Osteoblast (primary cell): ENCODE data around the gene BEGAIN. TPM values are rescaled to one million over a fixed set of nuclear protein-coding genes. Genes with fewer than 3 reads are reported as not detected.

Experiments used
- DNase-seq: peaks from one replicate; pipeline ENCODE4 v3.0.0; 2011; ENCODE audit warnings: low spot score, mixed read lengths; ENCODE audit not compliant: insufficient read length; ENCODE audit errors: missing footprints
- H2AFZ ChIP-seq: 2 replicates; pipeline ENCODE4 v1.6.0; 2011; ENCODE audit warnings: mild to moderate bottlenecking, low read length
- H3K27ac ChIP-seq: 2 replicates; pipeline ENCODE4 v1.5.1; 2011; ENCODE audit warnings: mild to moderate bottlenecking, low read depth, low read length, moderate library complexity
- H3K27me3 ChIP-seq: 2 replicates; pipeline ENCODE4 v1.6.0; 2012; ENCODE audit warnings: mild to moderate bottlenecking, control low read depth, inconsistent platforms, low read length, moderate library complexity; ENCODE audit not compliant: insufficient read depth
- H3K36me3 ChIP-seq: 2 replicates; pipeline ENCODE4 v1.5.1; 2011; ENCODE audit warnings: mild to moderate bottlenecking, low read length, control low read depth, moderate library complexity; ENCODE audit not compliant: insufficient read depth
- H3K4me1 ChIP-seq: 2 replicates; pipeline ENCODE4 v1.5.1; 2011; ENCODE audit warnings: mild to moderate bottlenecking, low read length, control low read depth, moderate library complexity; ENCODE audit not compliant: insufficient read depth
- H3K4me2 ChIP-seq: 2 replicates; pipeline ENCODE4 v1.6.0; 2011; ENCODE audit warnings: mild to moderate bottlenecking, low read length; ENCODE audit not compliant: insufficient read depth
- H3K4me3 ChIP-seq: fragments of 200-600 bp; sonication (generic); 3 replicates; pipeline ENCODE4 v1.5.1; 2012; ENCODE audit warnings: mild to moderate bottlenecking, low read length, inconsistent platforms; ENCODE audit not compliant: insufficient read depth
- H3K79me2 ChIP-seq: 2 replicates; pipeline ENCODE4 v1.6.0; 2012; ENCODE audit warnings: mild to moderate bottlenecking, low read length, control low read depth, inconsistent platforms; ENCODE audit not compliant: insufficient read depth
- H3K9me3 ChIP-seq: 2 replicates; pipeline ENCODE4 v1.5.1; 2011; ENCODE audit warnings: low read depth, low read length, control low read depth
- H4K20me1 ChIP-seq: 2 replicates; pipeline ENCODE4 v1.6.0; 2012; ENCODE audit warnings: mild to moderate bottlenecking, low read length, control low read depth; ENCODE audit not compliant: insufficient read depth
- total RNA-seq: library from RNA; depleted of rRNA; stranded (reverse); fragments of >200 nt; gene quantifications from 2 replicates; pipeline ENCODE4 v1.2.3, GENCODE V29; 2012
- TF ChIP-seq, protein P1 (sequence below): IDR thresholded peaks from 2 replicates; pipeline ENCODE4 v1.5.1; 2011; ENCODE audit warnings: mild to moderate bottlenecking, low read depth, low read length, moderate library complexity; ENCODE audit errors: extremely low read depth

The BEGAIN gene
- total RNA-seq, 1 donor: 1.1 TPM

DNA sequence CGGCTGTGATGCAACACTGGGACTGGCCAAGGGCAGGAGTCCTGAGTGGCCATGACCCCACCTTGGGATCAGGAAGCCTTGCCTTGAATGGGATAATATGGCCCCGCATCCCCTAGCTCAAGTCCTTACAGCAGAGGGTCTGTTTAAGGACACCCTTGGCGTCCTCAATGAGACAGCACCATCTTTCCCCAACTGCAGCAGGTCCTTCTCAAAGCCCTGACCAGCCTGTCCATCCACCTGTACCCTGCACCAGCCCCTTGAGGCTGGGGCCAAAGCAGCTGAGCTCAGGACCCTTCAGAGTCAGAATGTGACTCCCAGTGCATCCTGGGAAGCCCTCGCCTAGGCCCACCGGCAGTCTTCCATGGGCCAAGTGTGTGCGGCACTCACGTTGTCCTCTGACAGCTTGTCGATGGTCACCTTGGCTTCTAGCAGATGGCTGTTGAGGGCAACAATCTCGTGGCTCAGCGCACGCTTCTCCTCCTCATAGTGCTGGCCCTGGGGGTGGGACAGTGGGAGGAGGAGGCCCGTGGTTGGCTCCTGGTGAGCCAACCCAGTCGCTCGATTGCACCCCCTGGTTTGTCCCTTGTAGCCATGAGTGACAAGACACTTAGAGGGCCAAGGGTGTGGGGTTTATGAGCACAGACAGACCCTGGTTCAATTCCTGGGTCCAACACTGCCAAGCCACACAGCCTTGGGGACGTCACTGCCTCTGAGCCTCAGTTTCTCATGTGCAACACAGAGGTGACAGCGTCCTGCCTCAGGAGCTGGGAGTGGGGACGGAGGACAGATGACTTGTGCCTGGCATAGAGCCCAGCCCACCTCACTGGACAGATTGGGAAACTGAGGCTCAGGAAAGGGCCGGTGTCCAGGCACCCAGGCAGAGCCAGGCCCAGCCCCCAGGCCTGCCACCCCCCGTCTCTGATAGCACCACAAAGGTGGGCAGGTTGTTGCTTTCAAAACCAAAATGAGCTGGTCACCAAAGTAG is 43.5 kb downstream of the BEGAIN start:
- Histone ChIP-seq H3K4me1 (peaks cover 3% of the 10 kb centered on the region), H2AFZ (no peak overlapping the region), H3K27me3 (no peaks in the 10 kb centered on the region), H3K36me3 (no peaks in the 10 kb centered on the region), H4K20me1 (no peaks in the 10 kb centered on the region), H3K4me2 (no peak overlapping the region), H3K27ac (no peak overlapping the region), H3K79me2 (no peaks in the 10 kb centered on the region), H3K9me3 (no peaks in the 10 kb centered on the region), H3K4me3 (no peak overlapping the region)
- peak; percentile 94 for DNase-seq
- TF ChIP-seq, protein P1, sequence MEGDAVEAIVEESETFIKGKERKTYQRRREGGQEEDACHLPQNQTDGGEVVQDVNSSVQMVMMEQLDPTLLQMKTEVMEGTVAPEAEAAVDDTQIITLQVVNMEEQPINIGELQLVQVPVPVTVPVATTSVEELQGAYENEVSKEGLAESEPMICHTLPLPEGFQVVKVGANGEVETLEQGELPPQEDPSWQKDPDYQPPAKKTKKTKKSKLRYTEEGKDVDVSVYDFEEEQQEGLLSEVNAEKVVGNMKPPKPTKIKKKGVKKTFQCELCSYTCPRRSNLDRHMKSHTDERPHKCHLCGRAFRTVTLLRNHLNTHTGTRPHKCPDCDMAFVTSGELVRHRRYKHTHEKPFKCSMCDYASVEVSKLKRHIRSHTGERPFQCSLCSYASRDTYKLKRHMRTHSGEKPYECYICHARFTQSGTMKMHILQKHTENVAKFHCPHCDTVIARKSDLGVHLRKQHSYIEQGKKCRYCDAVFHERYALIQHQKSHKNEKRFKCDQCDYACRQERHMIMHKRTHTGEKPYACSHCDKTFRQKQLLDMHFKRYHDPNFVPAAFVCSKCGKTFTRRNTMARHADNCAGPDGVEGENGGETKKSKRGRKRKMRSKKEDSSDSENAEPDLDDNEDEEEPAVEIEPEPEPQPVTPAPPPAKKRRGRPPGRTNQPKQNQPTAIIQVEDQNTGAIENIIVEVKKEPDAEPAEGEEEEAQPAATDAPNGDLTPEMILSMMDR: no peak

DNA sequence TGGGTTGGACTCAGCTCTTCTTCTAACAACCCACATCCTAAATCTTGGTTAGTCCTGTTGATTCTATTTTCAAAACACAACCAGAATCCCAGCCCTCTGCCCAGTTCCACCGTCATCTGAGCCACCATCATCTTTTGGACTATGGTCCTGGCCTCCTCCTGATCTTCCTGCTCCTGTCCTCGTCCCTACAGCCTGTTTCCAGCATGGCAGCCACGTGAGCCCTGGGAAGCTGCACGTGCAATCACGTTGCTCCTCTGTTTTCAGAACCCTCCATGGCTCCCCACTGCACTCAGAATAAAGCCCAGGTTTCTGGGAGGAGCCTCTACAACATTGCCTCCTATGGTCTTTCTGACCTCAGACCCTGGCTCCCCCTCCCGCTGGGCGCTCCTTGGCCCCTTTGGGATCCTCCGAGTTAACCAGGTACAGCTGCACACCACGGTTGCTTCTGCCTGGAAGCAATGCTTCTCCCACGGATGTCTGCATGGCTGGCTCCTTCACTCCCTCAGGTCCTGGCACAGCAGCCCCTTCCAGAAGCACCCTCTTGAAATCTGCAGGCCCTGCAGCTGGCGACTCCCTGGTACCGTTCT is 44.5 kb downstream of the BEGAIN start:
- H3K9me3 ChIP-seq: no peaks in the 10 kb centered on the region
- no peaks in the 10 kb centered on the region for H3K79me2 ChIP-seq
- H2AFZ ChIP-seq: no peak overlapping the region
- TF ChIP-seq, protein P1: no peak
- peaks cover 2% of the 10 kb centered on the region for H3K4me1 ChIP-seq
- H3K27ac ChIP-seq: no peak overlapping the region
- no peaks in the 10 kb centered on the region for H3K27me3 ChIP-seq
- no peaks in the 10 kb centered on the region for H3K36me3 ChIP-seq
- H3K4me2 ChIP-seq: no peak overlapping the region
- no peaks in the 10 kb centered on the region for H4K20me1 ChIP-seq
- peak; percentile 84 for DNase-seq
- no peak overlapping the region for H3K4me3 ChIP-seq

DNA sequence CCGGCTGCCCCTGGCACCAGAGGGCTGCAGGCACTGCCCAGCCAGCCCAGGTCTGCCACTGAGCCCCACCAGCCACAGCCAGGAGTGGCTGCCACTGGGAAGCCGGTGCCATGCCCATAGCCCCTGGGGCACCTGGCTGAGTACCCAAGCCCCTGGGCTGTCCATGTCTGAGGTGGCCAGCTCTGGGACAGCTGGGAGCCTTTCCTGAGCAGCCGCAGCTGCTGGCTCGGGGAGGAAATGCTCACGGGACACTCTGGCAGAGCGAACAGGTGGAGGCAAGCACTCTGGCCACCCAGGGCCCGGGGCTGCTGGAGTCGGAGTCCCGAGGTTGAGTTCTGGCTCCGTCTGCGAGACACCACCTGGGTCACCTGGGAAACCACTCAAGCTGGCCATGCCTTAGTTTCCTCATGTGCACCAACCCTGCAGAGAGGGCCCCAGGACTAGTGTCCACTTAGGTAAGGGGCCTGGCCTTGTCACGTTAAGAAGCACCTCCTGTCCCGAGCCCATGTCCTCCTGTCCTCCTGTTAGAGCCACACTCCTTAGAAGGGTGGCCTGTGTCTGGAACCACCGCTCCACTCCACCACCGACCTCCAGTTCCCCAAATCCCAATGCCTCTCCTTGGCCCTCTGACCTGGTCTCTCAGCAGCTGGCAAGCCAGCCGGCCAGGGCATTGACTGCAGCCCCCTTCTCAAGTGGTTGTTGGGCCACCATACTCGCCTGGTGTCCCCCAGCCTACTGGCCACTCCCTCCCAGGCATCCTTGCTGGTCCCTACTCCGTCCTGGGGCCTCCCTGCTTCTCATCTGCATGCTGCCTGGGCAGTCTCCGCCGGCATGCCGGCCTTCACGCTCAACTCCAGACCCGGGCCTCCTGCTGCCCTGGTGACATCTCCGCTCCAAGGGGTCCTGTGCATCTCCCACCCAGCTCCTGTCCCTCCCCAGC is 45.3 kb downstream of the BEGAIN start:
- Histone ChIP-seq H3K27ac (no peak overlapping the region), H3K36me3 (no peaks in the 10 kb centered on the region), H4K20me1 (no peaks in the 10 kb centered on the region), H3K4me3 (no peak overlapping the region), H2AFZ (no peak overlapping the region), H3K27me3 (no peaks in the 10 kb centered on the region), H3K4me1 (no peaks in the 10 kb centered on the region), H3K9me3 (no peaks in the 10 kb centered on the region), H3K4me2 (no peak overlapping the region), H3K79me2 (no peaks in the 10 kb centered on the region)
- peak; percentile 83 for DNase-seq
- TF ChIP-seq, protein P1: no peak
